GM12865 (cell line): ENCODE measurements around the gene COL7A1.

Experiments
- DNase-seq: peaks from one replicate; pipeline ENCODE4 v3.0.0; 2010; ENCODE audit warnings: low read depth
- H3K4me3 ChIP-seq: 2 replicates; pipeline ENCODE4 v1.5.1; 2011; ENCODE audit warnings: mild to moderate bottlenecking, low read depth, low read length, control low read depth
- TF ChIP-seq, protein P1 (sequence below): IDR thresholded peaks from 2 replicates; pipeline ENCODE4 v1.5.1; 2011; ENCODE audit warnings: low read length, control low read depth, low read depth, inconsistent platforms; ENCODE audit not compliant: insufficient read depth; ENCODE audit errors: missing control alignments

Gene COL7A1

DNA sequence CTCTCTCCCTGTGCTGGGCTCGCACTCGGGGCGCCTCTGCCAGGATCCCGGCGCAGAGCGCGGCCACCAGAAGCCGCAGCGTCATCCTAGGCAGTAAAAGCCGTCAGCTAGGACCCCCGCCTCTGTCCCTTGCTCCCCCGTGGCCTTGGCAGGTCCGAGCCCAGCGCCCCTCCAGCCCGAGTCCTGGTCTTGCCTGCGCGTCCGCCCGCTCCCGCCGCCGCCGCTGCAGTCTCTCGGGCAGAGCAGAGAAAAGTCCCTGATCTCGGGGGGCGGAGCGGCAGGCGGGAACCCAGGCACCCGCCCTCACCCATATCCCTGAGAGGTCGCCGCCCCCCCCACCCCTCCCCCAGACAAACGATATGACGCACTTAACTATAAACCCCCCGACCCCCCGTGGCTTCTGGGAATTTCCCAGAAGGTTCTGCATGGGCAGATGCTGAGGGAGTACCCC is at the start of gene COL7A1:
COL7A1 (minus strand) TSS at position 255 of the 451 bp plus-strand sequence; CDS start at position 85, 170 bp downstream.
- no peak for DNase-seq
- H3K4me3 ChIP-seq = no peak within 1 kb of the TSS
- TF ChIP-seq, protein P1, sequence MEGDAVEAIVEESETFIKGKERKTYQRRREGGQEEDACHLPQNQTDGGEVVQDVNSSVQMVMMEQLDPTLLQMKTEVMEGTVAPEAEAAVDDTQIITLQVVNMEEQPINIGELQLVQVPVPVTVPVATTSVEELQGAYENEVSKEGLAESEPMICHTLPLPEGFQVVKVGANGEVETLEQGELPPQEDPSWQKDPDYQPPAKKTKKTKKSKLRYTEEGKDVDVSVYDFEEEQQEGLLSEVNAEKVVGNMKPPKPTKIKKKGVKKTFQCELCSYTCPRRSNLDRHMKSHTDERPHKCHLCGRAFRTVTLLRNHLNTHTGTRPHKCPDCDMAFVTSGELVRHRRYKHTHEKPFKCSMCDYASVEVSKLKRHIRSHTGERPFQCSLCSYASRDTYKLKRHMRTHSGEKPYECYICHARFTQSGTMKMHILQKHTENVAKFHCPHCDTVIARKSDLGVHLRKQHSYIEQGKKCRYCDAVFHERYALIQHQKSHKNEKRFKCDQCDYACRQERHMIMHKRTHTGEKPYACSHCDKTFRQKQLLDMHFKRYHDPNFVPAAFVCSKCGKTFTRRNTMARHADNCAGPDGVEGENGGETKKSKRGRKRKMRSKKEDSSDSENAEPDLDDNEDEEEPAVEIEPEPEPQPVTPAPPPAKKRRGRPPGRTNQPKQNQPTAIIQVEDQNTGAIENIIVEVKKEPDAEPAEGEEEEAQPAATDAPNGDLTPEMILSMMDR = no peak

DNA sequence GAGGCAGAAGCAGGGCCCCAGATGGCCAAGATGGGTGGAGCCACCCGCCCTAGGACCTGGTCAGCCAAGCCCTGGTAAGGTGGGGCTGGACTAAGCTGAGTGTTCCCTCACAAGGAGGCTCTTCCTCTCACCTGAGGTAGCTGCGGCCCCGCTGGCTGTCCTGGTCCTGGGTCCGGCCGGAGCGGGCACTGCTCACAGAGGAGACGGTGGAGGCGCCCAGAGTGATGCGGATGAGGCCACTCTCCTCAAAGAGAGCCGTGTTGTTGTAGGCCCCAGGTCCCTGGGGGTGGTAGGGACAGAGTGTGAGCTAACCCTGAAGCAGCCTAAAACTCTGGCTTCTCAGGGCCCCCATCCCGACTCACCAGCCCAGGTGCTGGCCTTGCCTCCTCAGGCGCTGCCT is 47.5 kb upstream of the COL7A1 start:
- H3K4me3 ChIP-seq = no peak overlapping the region
- TF ChIP-seq, protein P1 = no peak
- no peak for DNase-seq

DNA sequence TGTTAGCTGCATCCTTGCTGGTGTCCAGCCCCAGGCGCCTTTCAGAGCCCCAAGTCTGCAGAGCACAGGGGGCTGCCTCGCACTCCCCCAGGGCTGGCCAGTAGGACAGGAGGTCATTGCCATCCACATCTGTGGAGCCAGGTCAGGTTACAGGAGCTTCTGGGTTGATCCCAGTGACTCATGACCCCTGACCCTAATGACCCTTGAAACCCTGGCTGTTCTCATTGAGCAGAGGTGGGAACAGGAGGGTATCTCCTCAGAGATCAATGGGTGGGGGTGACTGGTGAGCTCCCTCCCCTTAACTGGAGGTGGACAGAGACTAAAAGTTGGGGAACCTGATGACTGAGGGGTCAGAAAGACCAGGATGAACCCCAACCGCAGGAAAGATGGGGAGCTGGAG is 46.3 kb upstream of the COL7A1 start:
- no peak overlapping the region for H3K4me3 ChIP-seq
- TF ChIP-seq, protein P1 = no peak
- no peak for DNase-seq

DNA sequence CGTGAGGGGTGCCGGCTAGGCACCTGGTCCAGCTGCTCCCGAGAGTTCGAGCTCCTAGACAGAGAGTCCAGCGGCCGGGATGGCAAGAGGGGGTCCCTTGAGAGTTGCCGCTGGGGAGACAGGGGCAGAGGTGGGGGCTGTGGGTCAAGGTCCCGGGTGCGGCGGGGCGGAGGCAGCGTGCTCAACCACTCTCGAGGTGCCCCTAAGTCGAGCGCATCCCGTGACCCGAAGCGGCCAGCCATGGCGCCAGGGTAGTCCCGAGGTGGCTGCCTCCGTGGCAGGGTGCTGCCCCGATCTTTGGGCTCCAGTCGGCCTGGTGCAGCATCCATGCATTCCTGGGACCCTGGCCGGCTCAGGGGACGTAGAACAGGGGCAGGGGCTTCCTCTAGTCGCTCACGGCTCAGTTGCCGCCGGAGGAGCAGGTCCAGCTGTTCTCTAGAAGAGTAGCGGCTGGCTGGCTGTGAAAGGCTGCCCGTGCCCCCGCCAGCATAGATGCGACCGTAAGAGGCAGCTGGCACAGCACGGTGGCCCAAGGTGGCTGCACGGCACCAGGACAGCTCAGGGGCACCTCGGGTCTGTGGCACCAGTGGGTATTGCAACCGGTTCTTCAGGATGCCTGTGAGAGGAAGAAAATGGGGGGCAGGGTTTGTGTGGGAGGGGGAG is 44.9 kb upstream of the COL7A1 start:
- no peak overlapping the region for H3K4me3 ChIP-seq
- TF ChIP-seq, protein P1 = no peak
- DNase-seq = no peak

DNA sequence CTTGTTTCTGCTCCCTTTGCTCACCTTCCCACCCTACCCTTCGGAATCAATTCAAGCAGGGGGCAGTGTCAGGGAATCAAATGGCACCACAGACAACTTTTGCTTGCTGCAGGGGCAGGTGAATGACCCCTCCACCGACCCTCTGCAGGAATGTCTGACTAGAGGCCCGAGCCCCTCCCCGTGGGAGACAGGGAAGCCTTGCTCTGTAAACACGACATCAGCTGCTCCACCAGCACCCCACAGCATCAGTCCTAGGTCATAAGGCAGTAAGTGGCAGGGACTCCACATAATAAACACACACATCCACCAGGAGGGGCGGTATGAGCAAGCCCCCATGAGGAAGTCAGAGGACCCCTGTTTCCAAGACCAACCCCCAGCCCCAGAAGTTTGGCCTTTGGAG is 42.2 kb upstream of the COL7A1 start:
- TF ChIP-seq, protein P1 = no peak
- no peak overlapping the region for H3K4me3 ChIP-seq
- no peak for DNase-seq

DNA sequence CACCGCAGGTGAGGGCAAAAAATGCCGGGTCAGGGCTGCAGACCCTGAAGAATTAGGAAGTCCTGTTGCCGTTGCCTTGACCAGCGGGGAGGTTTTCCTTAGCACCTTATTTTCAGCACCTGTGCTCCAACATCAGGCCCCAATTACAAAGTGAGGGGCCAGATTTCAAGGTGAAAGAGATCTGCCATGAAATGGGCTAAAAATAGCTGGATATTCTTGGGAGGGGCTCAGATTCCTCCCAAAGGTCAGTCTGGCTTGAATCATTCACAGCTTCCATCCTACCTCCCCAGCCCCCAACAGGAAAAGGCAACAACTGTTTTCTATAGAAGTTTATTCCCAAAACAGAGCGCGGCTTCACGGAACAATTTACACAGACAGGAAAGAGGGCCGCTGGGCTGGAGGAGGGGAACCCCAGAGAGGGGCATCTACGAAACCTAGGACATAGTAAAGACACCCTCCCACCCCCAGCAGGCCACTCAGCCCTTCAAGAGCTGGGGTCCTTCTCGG is 41.1 kb upstream of the COL7A1 start:
- H3K4me3 ChIP-seq = peak overlapping the region; percentile 93
- no peak for DNase-seq
- TF ChIP-seq, protein P1 = no peak
